ENCODE results near the gene INPP4A. TPM values are rescaled to one million over a fixed set of nuclear protein-coding genes. Genes with fewer than 3 reads are reported as not detected.

Gene INPP4A
- total RNA-seq, 1 donor from 2014 or later: 32.4 TPM

GRCh38 chr2:98608962-98609604 lies 164.4 kb downstream of the INPP4A start:
- peaks cover 10% of the 10 kb centered on the region for H3K36me3 Mint-ChIP-seq (ENCODE audit: low read depth)
- H3K27me3 Mint-ChIP-seq (ENCODE audit: low read depth): no peaks in the 10 kb centered on the region
- no peak for TF ChIP-seq CTCF (conservative IDR thresholded peaks at IDR 0.05)
- peaks cover 38% of the 10 kb centered on the region for H3K4me1 Mint-ChIP-seq
- H3K27ac Mint-ChIP-seq (ENCODE audit: unreplicated experiment): peak overlapping the region; percentile 73
- DNase-seq (ENCODE audit: low read depth, low spot score): no peak
- H3K4me3 Mint-ChIP-seq: peak overlapping the region; percentile 88
- H3K9me3 Mint-ChIP-seq: no peaks in the 10 kb centered on the region

GRCh38 chr2:98614024-98614739 lies 169.5 kb downstream of the INPP4A start:
- Mint-ChIP-seq H3K36me3 (ENCODE audit: low read depth) (peaks cover 22% of the 10 kb centered on the region), H3K9me3 (no peaks in the 10 kb centered on the region)
- no peak for DNase-seq (ENCODE audit: low read depth, low spot score)

GRCh38 chr2:98615481-98615880 lies 170.8 kb downstream of the INPP4A start:
- no peaks in the 10 kb centered on the region for H3K27me3 Mint-ChIP-seq (ENCODE audit: low read depth)
- peaks cover 22% of the 10 kb centered on the region for H3K36me3 Mint-ChIP-seq (ENCODE audit: low read depth)
- H3K4me1 Mint-ChIP-seq: peaks cover 10% of the 10 kb centered on the region
- H3K4me3 Mint-ChIP-seq: peak overlapping the region; percentile 7
- no peaks in the 10 kb centered on the region for H3K9me3 Mint-ChIP-seq
- DNase-seq (ENCODE audit: low read depth, low spot score): no peak
- TF ChIP-seq CTCF (conservative IDR thresholded peaks at IDR 0.05): peak; percentile 29
- no peak overlapping the region for H3K27ac Mint-ChIP-seq (ENCODE audit: unreplicated experiment)

More at GRCh38 chr2:98614024-98614739, 169.5 kb downstream of the INPP4A start:
- no peaks in the 10 kb centered on the region for H3K27me3 Mint-ChIP-seq (ENCODE audit: low read depth)
- peaks cover 23% of the 10 kb centered on the region for H3K4me1 Mint-ChIP-seq
- H3K4me3 Mint-ChIP-seq: no peak overlapping the region
- H3K27ac Mint-ChIP-seq (ENCODE audit: unreplicated experiment): no peak overlapping the region
- no peak for TF ChIP-seq CTCF (conservative IDR thresholded peaks at IDR 0.05)

- Mint-ChIP-seq H3K27me3 (ENCODE audit: low read depth) (no peaks in the 10 kb centered on the region), H3K4me1 (no peaks in the 10 kb centered on the region), H3K9me3 (no peaks in the 10 kb centered on the region), H3K27ac (ENCODE audit: unreplicated experiment) (no peak overlapping the region), H3K36me3 (ENCODE audit: low read depth) (peaks cover 22% of the 10 kb centered on the region), H3K4me3 (no peak overlapping the region)
- DNase-seq (ENCODE audit: low read depth, low spot score): no peak
- no peak for TF ChIP-seq CTCF (conservative IDR thresholded peaks at IDR 0.05)
Measured at GRCh38 chr2:98617149-98617548, 172.5 kb downstream of the INPP4A start.

GRCh38 chr2:98623657-98624056 lies 179.0 kb downstream of the INPP4A start:
- Mint-ChIP-seq H3K27me3 (ENCODE audit: low read depth) (no peaks in the 10 kb centered on the region), H3K36me3 (ENCODE audit: low read depth) (no peaks in the 10 kb centered on the region), H3K4me1 (no peaks in the 10 kb centered on the region), H3K27ac (ENCODE audit: unreplicated experiment) (no peak overlapping the region), H3K4me3 (no peak overlapping the region), H3K9me3 (no peaks in the 10 kb centered on the region)
- no peak for DNase-seq (ENCODE audit: low read depth, low spot score)
- no peak for TF ChIP-seq CTCF (conservative IDR thresholded peaks at IDR 0.05)

Data from neural crest cell (in vitro differentiated cells).